HEK293T (cell line): ENCODE results near the gene NSFL1C.

Experiments
- L3MBTL2 ChIP-seq: fragments of 450-650 bp; conservative IDR thresholded peaks from 2 replicates; pipeline ENCODE4 v1.6.1; 2016; ENCODE audit warnings: mild to moderate bottlenecking
- PKNOX1 ChIP-seq: fragments of 450-650 bp; IDR thresholded peaks from 2 replicates; pipeline ENCODE4 v1.6.1; 2016

GRCh38 chr20:1435337-1435699 lies 31.3 kb downstream of the NSFL1C start:
- TF ChIP-seq PKNOX1: no peak
- TF ChIP-seq L3MBTL2: no peak
